HEK293 (cell line): ENCODE measurements around the gene TOMM34.

Experiments used
- CTCF ChIA-PET: fragments of 350-600 bp; formaldehyde crosslinking; extraction: SDS; loops from one replicate; lab custom pipeline; 2021; ENCODE audit warnings: antibody characterized with exemption; lab: Yijun Ruan, JAX
- POLR2A ChIA-PET: fragments of 300-600 bp; formaldehyde crosslinking; extraction: SDS; loops from one replicate; lab custom pipeline; 2020; ENCODE audit warnings: antibody characterized with exemption, inconsistent platforms; lab: Yijun Ruan, JAX
- H3K27ac ChIP-seq: fragments of 200-500 bp; sonication (Bioruptor generic); 2 replicates; pipeline ENCODE4 v1.5.1; 2014; ENCODE audit warnings: low read depth, low read length, control low read depth, inconsistent platforms; ENCODE audit errors: extremely low read depth
- H3K36me3 ChIP-seq, 2 experiments: fragments of 200-500 bp in 1 of 2; sonication (Bioruptor generic) in 1 of 2; 1 replicate in 1 of 2; 2 replicates in 1 of 2; pipeline ENCODE4 v1.5.1; 2014 to 2017; ENCODE audit warnings: inconsistent platforms in 2 of 2, low read length in 2 of 2; ENCODE audit not compliant: control insufficient read depth in 2 of 2, insufficient read depth in 1 of 2
- H3K4me1 ChIP-seq: fragments of 200-500 bp; sonication (Bioruptor generic); 2 replicates; pipeline ENCODE4 v1.5.1; 2014; ENCODE audit warnings: mild to moderate bottlenecking, low read length, inconsistent platforms; ENCODE audit not compliant: control insufficient read depth, insufficient read depth
- H3K4me3 ChIP-seq: 2 replicates; pipeline ENCODE4 v1.5.1; 2011; ENCODE audit warnings: low read depth, mild to moderate bottlenecking, control low read depth, low read length, moderate library complexity
- H3K9me3 ChIP-seq: fragments of 200-500 bp; sonication (Bioruptor generic); 2 replicates; pipeline ENCODE4 v1.5.1; 2014; ENCODE audit warnings: low read depth, low read length, inconsistent platforms; ENCODE audit not compliant: control insufficient read depth, insufficient read depth
- GLIS1 ChIP-seq: fragments of 450-650 bp; formaldehyde crosslinking; IDR thresholded peaks from 2 replicates; pipeline ENCODE4 v1.5.1; 2016; ENCODE audit warnings: missing biosample characterization, missing genetic modification characterization
- KLF10 ChIP-seq: fragments of 450-650 bp; IDR thresholded peaks from 2 replicates; pipeline ENCODE4 v1.5.1; 2018; ENCODE audit warnings: missing biosample characterization, mild to moderate bottlenecking, missing genetic modification characterization
- RBAK ChIP-seq: fragments of 450-650 bp; formaldehyde crosslinking; IDR thresholded peaks from 2 replicates; pipeline ENCODE4 v1.5.1; 2016; ENCODE audit warnings: missing biosample characterization, missing genetic modification characterization
- SCRT2 ChIP-seq: fragments of 450-650 bp; formaldehyde crosslinking; IDR thresholded peaks from 2 replicates; pipeline ENCODE4 v1.5.1; 2016; ENCODE audit warnings: missing biosample characterization, missing genetic modification characterization
- ZBTB17 ChIP-seq: fragments of 450-650 bp; formaldehyde crosslinking; IDR thresholded peaks from 2 replicates; pipeline ENCODE4 v1.5.1; 2016; ENCODE audit warnings: missing biosample characterization, missing genetic modification characterization
- ZBTB6 ChIP-seq: fragments of 450-650 bp; formaldehyde crosslinking; IDR thresholded peaks from 2 replicates; pipeline ENCODE4 v1.5.1; 2017; ENCODE audit warnings: missing biosample characterization, missing genetic modification characterization
- ZBTB7A ChIP-seq: fragments of 450-650 bp; formaldehyde crosslinking; IDR thresholded peaks from 2 replicates; pipeline ENCODE4 v1.5.1; 2016; ENCODE audit warnings: low read depth, missing biosample characterization, missing genetic modification characterization
- ZFP41 ChIP-seq: fragments of 450-650 bp; formaldehyde crosslinking; IDR thresholded peaks from 2 replicates; pipeline ENCODE4 v1.5.1; 2016; ENCODE audit warnings: missing biosample characterization, missing genetic modification characterization, borderline replicate concordance
- ZNF138 ChIP-seq: fragments of 450-650 bp; formaldehyde crosslinking; IDR thresholded peaks from 2 replicates; pipeline ENCODE4 v1.5.1; 2016; ENCODE audit warnings: missing biosample characterization, missing genetic modification characterization, borderline replicate concordance
- ZNF146 ChIP-seq: fragments of 450-650 bp; formaldehyde crosslinking; IDR thresholded peaks from 2 replicates; pipeline ENCODE4 v1.5.1; 2016; ENCODE audit warnings: missing biosample characterization, missing genetic modification characterization
- ZNF169 ChIP-seq: fragments of 450-650 bp; formaldehyde crosslinking; IDR thresholded peaks from 2 replicates; pipeline ENCODE4 v1.5.1; 2016; ENCODE audit warnings: missing biosample characterization, missing genetic modification characterization
- ZNF221 ChIP-seq: fragments of 450-650 bp; formaldehyde crosslinking; IDR thresholded peaks from 2 replicates; pipeline ENCODE4 v1.5.1; 2017; ENCODE audit warnings: missing biosample characterization, missing genetic modification characterization, borderline replicate concordance
- ZNF391 ChIP-seq: fragments of 450-650 bp; formaldehyde crosslinking; IDR thresholded peaks from 2 replicates; pipeline ENCODE4 v1.5.1; 2016; ENCODE audit warnings: low read depth, missing biosample characterization, missing genetic modification characterization, borderline replicate concordance
- ZNF555 ChIP-seq: fragments of 450-650 bp; formaldehyde crosslinking; conservative IDR thresholded peaks from 2 replicates; pipeline ENCODE4 v1.5.1; 2017; ENCODE audit warnings: missing biosample characterization, mild to moderate bottlenecking, missing genetic modification characterization, inconsistent platforms
- ZXDB ChIP-seq: fragments of 450-650 bp; formaldehyde crosslinking; IDR thresholded peaks from 2 replicates; pipeline ENCODE4 v1.5.1; 2016; ENCODE audit warnings: missing biosample characterization, missing genetic modification characterization
- TF ChIP-seq, protein P1 (sequence below): fragments of 450-650 bp; formaldehyde crosslinking; IDR thresholded peaks from 2 replicates; pipeline ENCODE4 v1.5.1; 2016; ENCODE audit warnings: missing biosample characterization, missing genetic modification characterization
- TF ChIP-seq, protein P2 (sequence below): fragments of 450-650 bp; formaldehyde crosslinking; IDR thresholded peaks from 2 replicates; pipeline ENCODE4 v1.5.1; 2016; ENCODE audit warnings: missing biosample characterization, missing genetic modification characterization

The TOMM34 gene

GRCh38 chr20:44901974-44902373, 58.2 kb downstream of the TOMM34 start (continued):
- TF ChIP-seq ZBTB17 (tag by site-specific recombination) = peak; percentile 64; the same call in 1 of the 2 replicates
- TF ChIP-seq ZNF555 = no peak
- TF ChIP-seq ZNF391 (tag by site-specific recombination) = no peak

GRCh38 chr20:44900231-44900854, 59.9 kb downstream of the TOMM34 start:
- H3K4me3 ChIP-seq = no peak overlapping the region
- no peak for TF ChIP-seq ZFP41 (tag by site-specific recombination)
- TF ChIP-seq ZNF138 (tag by site-specific recombination) = no peak
- TF ChIP-seq ZNF169 (tag by site-specific recombination) = no peak
- TF ChIP-seq, all 188 proteins: peak for 0
- ChIA-PET CTCF (interaction anchor here (1.6 kb wide), 1 partner anchor 12 kb away, joined by 3 read pairs; no protein-coding TSS in a partner anchor), POLR2A (no interaction called here)
- Histone ChIP-seq H3K4me1 (no peaks in the 10 kb centered on the region), H3K36me3 (peaks cover 20 to 58% of the 10 kb centered on the region in 2 experiments), H3K27ac (no peak overlapping the region), H3K9me3 (no peaks in the 10 kb centered on the region)

GRCh38 chr20:44897133-44897532, 63.1 kb downstream of the TOMM34 start:
- POLR2A ChIA-PET = interaction anchor here (0.7 kb wide), 1 partner anchor 12 kb away, joined by 3 read pairs; the partner anchor contains the start of gene YWHAB
- Histone ChIP-seq H3K36me3 (peaks cover 3 to 28% of the 10 kb centered on the region in 2 experiments; a peak in 2 of 3 replicates), H3K9me3 (no peaks in the 10 kb centered on the region), H3K27ac (no peak overlapping the region)
- no peak for TF ChIP-seq ZNF169 (tag by site-specific recombination)
- no peak for TF ChIP-seq GLIS1 (tag by site-specific recombination)
- no peak for TF ChIP-seq ZBTB6
- no peak for TF ChIP-seq ZXDB (tag by site-specific recombination)
- no peak for TF ChIP-seq ZBTB7A (tag by site-specific recombination)
- no peak for TF ChIP-seq ZNF146 (tag by site-specific recombination)
- no peak for TF ChIP-seq ZNF221 (tag by site-specific recombination)
- peak; percentile 41 for TF ChIP-seq SCRT2 (tag by site-specific recombination)
- TF ChIP-seq, all 188 proteins: peak for 1
- H3K4me1 ChIP-seq = no peaks in the 10 kb centered on the region
- no peak overlapping the region for H3K4me3 ChIP-seq
- CTCF ChIA-PET = interaction anchor here (0.9 to 1.6 kb wide), 2 partner anchors 8 to 9 kb away, joined by 3 read pairs; no protein-coding TSS in a partner anchor

GRCh38 chr20:44896583-44896982, 63.6 kb downstream of the TOMM34 start:
- H3K36me3 ChIP-seq = peaks cover 3 to 25% of the 10 kb centered on the region in 2 experiments; a peak in 2 of 3 replicates
- no peak overlapping the region for H3K27ac ChIP-seq
- no peak overlapping the region for H3K4me3 ChIP-seq
- no peaks in the 10 kb centered on the region for H3K4me1 ChIP-seq
- TF ChIP-seq, protein P1, sequence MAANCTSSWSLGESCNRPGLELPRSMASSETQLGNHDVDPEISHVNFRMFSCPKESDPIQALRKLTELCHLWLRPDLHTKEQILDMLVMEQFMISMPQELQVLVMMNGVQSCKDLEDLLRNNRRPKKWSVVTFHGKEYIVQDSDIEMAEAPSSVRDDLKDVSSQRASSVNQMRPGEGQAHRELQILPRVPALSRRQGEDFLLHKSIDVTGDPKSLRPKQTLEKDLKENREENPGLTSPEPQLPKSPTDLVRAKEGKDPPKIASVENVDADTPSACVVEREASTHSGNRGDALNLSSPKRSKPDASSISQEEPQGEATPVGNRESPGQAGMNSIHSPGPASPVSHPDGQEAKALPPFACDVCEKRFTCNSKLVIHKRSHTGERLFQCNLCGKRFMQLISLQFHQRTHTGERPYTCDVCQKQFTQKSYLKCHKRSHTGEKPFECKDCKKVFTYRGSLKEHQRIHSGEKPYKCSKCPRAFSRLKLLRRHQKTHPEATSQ (tag by site-specific recombination) = no peak
- TF ChIP-seq KLF10 (no peak), RBAK (tag by site-specific recombination) (no peak)
- TF ChIP-seq, protein P2, sequence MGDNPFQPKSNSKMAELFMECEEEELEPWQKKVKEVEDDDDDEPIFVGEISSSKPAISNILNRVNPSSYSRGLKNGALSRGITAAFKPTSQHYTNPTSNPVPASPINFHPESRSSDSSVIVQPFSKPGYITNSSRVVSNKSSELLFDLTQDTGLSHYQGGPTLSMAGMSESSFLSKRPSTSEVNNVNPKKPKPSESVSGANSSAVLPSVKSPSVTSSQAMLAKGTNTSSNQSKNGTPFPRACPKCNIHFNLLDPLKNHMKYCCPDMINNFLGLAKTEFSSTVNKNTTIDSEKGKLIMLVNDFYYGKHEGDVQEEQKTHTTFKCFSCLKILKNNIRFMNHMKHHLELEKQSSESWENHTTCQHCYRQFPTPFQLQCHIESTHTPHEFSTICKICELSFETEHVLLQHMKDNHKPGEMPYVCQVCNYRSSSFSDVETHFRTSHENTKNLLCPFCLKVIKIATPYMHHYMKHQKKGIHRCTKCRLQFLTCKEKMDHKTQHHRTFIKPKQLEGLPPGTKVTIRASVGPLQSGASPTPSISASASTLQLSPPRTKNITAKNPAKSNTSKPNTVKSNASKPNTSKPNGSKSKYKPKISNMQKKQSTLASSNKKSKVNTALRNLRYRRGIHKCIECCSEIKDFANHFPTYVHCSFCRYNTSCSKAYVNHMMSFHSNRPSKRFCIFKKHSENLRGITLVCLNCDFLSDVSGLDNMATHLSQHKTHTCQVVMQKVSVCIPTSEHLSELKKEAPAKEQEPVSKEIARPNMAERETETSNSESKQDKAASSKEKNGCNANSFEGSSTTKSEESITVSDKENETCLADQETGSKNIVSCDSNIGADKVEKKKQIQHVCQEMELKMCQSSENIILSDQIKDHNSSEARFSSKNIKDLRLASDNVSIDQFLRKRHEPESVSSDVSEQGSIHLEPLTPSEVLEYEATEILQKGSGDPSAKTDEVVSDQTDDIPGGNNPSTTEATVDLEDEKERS (tag by site-specific recombination) = no peak
- H3K9me3 ChIP-seq = no peaks in the 10 kb centered on the region
- ChIA-PET CTCF (interaction anchor here (0.5 to 1.6 kb wide), 2 partner anchors 8 to 394 kb away, joined by 3 read pairs; no protein-coding TSS in a partner anchor), POLR2A (interaction anchor here (0.7 to 1.8 kb wide), 2 partner anchors 11 kb away, joined by 3 to 6 read pairs; partner anchors contain the start of gene YWHAB)
